SK-N-SH treated with all-trans-retinoic acid at 6 μM for 48 hours (cell line): ENCODE results near the gene KCTD3.

ENCODE experiments used
- ATAC-seq: fragments of 200-7000 bp; cut with Tn5 transposase; 3 replicates; pipeline ENCODE4 v1.9.1; 2020; ENCODE audit warnings: mild to moderate bottlenecking, moderate library complexity
- ARNTL ChIP-seq: fragments of 450-650 bp; formaldehyde crosslinking; IDR thresholded peaks from 2 replicates; pipeline ENCODE4 v1.5.0; 2020; ENCODE audit warnings: low read depth, mild to moderate bottlenecking, moderate library complexity, borderline replicate concordance
- CREB5 ChIP-seq: fragments of 250-450 bp; sonication (Bioruptor Pico); IDR thresholded peaks from 2 replicates; pipeline ENCODE4 v1.5.1; 2020; ENCODE audit warnings: low read depth, mild to moderate bottlenecking, moderate library complexity
- ESRRG ChIP-seq: fragments of 250-450 bp; sonication (Bioruptor Pico); IDR thresholded peaks from 2 replicates; pipeline ENCODE4 v1.6.1; 2021; ENCODE audit warnings: mild to moderate bottlenecking
- GLIS3 ChIP-seq: fragments of 250-450 bp; sonication (Bioruptor Pico); IDR thresholded peaks from 2 replicates; pipeline ENCODE4 v1.5.0; 2020; ENCODE audit warnings: mild to moderate bottlenecking, moderate library complexity
- ISL1 ChIP-seq: fragments of 250-450 bp; sonication (Bioruptor Pico); IDR thresholded peaks from 2 replicates; pipeline ENCODE4 v2.1.2; 2022; ENCODE audit warnings: mild to moderate bottlenecking, moderate library complexity
- OSR1 ChIP-seq: fragments of 250-450 bp; sonication (Bioruptor Pico); IDR thresholded peaks from 2 replicates; pipeline ENCODE4 v1.8.0; 2022; ENCODE audit warnings: moderate library complexity, mild to moderate bottlenecking, inconsistent platforms
- PATZ1 ChIP-seq: fragments of 250-450 bp; sonication (Bioruptor Pico); IDR thresholded peaks from 2 replicates; pipeline ENCODE4 v1.8.0; 2020; ENCODE audit warnings: mild to moderate bottlenecking, moderate library complexity, borderline replicate concordance
- PPARA ChIP-seq: fragments of 250-450 bp; sonication (Bioruptor Pico); IDR thresholded peaks from 2 replicates; pipeline ENCODE4 v1.5.0; 2020; ENCODE audit warnings: mild to moderate bottlenecking, borderline replicate concordance
- RARB ChIP-seq: fragments of 250-450 bp; sonication (Bioruptor Pico); IDR thresholded peaks from 2 replicates; pipeline ENCODE4 v1.8.0; 2021; ENCODE audit warnings: mild to moderate bottlenecking, moderate library complexity
- SNAI2 ChIP-seq: fragments of 250-450 bp; sonication (Bioruptor Pico); IDR thresholded peaks from 2 replicates; pipeline ENCODE4 v1.5.0; 2020; ENCODE audit warnings: mild to moderate bottlenecking, moderate library complexity
- TOX ChIP-seq: fragments of 250-450 bp; sonication (Bioruptor Pico); IDR thresholded peaks from 2 replicates; pipeline ENCODE4 v1.8.0; 2021; ENCODE audit warnings: mild to moderate bottlenecking, moderate library complexity, borderline replicate concordance
- ZC3H10 ChIP-seq: fragments of 250-450 bp; sonication (Bioruptor Pico); IDR thresholded peaks from 2 replicates; pipeline ENCODE4 v1.5.1; 2021; ENCODE audit warnings: mild to moderate bottlenecking, moderate library complexity
- ZFP3 ChIP-seq: fragments of 250-450 bp; sonication (Bioruptor Pico); IDR thresholded peaks from 2 replicates; pipeline ENCODE4 v1.5.0; 2020; ENCODE audit warnings: mild to moderate bottlenecking, moderate library complexity
- ZFP30 ChIP-seq: fragments of 450-650 bp; formaldehyde crosslinking; IDR thresholded peaks from 2 replicates; pipeline ENCODE4 v1.5.0; 2022; ENCODE audit warnings: mild to moderate bottlenecking, moderate library complexity
- ZNF565 ChIP-seq: fragments of 450-650 bp; formaldehyde crosslinking; conservative IDR thresholded peaks from 2 replicates; pipeline ENCODE4 v1.5.0; 2020; ENCODE audit warnings: low read depth, mild to moderate bottlenecking, moderate library complexity
- ZNF70 ChIP-seq: fragments of 450-650 bp; formaldehyde crosslinking; IDR thresholded peaks from 2 replicates; pipeline ENCODE4 v1.5.0; 2020; ENCODE audit warnings: mild to moderate bottlenecking, moderate library complexity
- ZNF8 ChIP-seq: fragments of 450-650 bp; formaldehyde crosslinking; IDR thresholded peaks from 2 replicates; pipeline ENCODE4 v1.5.0; 2020; ENCODE audit warnings: mild to moderate bottlenecking, moderate library complexity
- TF ChIP-seq, protein P1 (sequence below): fragments of 250-450 bp; sonication (Bioruptor Pico); IDR thresholded peaks from 2 replicates; pipeline ENCODE4 v1.5.0; 2020; ENCODE audit warnings: mild to moderate bottlenecking, moderate library complexity

KCTD3 gene

DNA sequence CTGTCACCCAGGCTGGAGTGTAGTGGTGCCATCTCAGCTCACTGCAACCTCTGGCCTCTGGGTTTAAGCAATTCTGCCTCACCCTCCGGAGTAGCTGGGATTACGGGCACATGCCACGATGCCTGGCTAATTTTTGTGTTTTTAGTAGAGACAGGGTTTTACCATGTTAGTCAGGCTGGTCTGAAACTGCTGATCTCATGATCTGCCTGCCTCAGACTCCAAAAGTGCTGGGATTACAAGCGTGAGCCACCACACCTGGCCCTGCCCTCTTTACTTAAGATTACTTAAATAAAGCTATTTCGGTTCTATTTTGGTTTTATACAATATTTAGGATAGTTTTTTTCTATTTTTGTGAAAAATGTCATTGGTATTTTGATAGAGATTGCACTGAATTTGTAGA is 15.3 kb upstream of the KCTD3 start:
- TF ChIP-seq ZNF8 (no peak), ZNF70 (CRISPR knock-in tag) (no peak), ISL1 (CRISPR knock-in tag) (no peak), GLIS3 (CRISPR knock-in tag) (no peak), ZFP3 (no peak), ESRRG (CRISPR knock-in tag) (no peak), OSR1 (CRISPR knock-in tag) (no peak), ZNF565 (CRISPR knock-in tag) (no peak), RARB (CRISPR knock-in tag) (no peak), ZC3H10 (CRISPR knock-in tag) (no peak), TOX (CRISPR knock-in tag) (no peak), PATZ1 (CRISPR knock-in tag) (no peak), CREB5 (CRISPR knock-in tag) (no peak), ARNTL (no peak), ZFP30 (no peak)
- TF ChIP-seq, protein P1, sequence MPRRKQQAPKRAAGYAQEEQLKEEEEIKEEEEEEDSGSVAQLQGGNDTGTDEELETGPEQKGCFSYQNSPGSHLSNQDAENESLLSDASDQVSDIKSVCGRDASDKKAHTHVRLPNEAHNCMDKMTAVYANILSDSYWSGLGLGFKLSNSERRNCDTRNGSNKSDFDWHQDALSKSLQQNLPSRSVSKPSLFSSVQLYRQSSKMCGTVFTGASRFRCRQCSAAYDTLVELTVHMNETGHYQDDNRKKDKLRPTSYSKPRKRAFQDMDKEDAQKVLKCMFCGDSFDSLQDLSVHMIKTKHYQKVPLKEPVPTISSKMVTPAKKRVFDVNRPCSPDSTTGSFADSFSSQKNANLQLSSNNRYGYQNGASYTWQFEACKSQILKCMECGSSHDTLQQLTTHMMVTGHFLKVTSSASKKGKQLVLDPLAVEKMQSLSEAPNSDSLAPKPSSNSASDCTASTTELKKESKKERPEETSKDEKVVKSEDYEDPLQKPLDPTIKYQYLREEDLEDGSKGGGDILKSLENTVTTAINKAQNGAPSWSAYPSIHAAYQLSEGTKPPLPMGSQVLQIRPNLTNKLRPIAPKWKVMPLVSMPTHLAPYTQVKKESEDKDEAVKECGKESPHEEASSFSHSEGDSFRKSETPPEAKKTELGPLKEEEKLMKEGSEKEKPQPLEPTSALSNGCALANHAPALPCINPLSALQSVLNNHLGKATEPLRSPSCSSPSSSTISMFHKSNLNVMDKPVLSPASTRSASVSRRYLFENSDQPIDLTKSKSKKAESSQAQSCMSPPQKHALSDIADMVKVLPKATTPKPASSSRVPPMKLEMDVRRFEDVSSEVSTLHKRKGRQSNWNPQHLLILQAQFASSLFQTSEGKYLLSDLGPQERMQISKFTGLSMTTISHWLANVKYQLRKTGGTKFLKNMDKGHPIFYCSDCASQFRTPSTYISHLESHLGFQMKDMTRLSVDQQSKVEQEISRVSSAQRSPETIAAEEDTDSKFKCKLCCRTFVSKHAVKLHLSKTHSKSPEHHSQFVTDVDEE (CRISPR knock-in tag) = no peak
- ATAC-seq = no peak

- TF ChIP-seq PPARA (CRISPR knock-in tag) (no peak), OSR1 (CRISPR knock-in tag) (no peak)
- TF ChIP-seq, protein P1 (CRISPR knock-in tag) = no peak
- TF ChIP-seq, all 23 proteins: peak for 0
- ATAC-seq = no peak
These were observed 12.2 kb upstream of the KCTD3 start for GRCh38 chr1:215554865-215555264.

DNA sequence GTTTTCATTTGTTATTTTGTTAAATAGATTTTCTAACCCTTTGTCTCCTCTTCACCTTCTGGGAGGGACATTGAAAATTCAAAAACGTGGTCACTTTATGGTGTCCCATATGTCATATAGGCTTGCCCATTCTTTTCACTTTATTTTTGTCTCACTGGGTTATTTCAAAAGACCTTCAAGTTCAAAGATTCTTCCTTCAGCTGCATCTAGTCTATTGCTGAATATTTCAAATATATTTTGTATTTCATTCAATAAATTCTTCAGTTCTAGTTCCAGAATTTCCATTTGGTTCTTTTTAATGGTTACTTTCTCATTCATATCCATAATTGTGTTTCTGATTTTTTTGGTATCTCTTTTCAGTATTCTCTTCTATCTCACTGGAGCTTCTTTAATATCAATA is 11.6 kb upstream of the KCTD3 start:
- no peak for ATAC-seq
- TF ChIP-seq ZNF70 (CRISPR knock-in tag) (no peak), ESRRG (CRISPR knock-in tag) (no peak), ISL1 (CRISPR knock-in tag) (no peak), PPARA (CRISPR knock-in tag) (no peak), RARB (CRISPR knock-in tag) (no peak), ZNF8 (no peak), SNAI2 (CRISPR knock-in tag) (no peak), ZNF565 (CRISPR knock-in tag) (no peak)
- TF ChIP-seq, protein P1 (CRISPR knock-in tag) = no peak
- TF ChIP-seq, all 23 proteins: peak for 0
